COR-L47 (cell line): Measurements from ENCODE around the gene GPATCH2L.

Experiments
- DNase-seq: peaks from one replicate; lab custom pipeline; 2025; lab: John Stamatoyannopoulos, UW

The GPATCH2L gene

DNA sequence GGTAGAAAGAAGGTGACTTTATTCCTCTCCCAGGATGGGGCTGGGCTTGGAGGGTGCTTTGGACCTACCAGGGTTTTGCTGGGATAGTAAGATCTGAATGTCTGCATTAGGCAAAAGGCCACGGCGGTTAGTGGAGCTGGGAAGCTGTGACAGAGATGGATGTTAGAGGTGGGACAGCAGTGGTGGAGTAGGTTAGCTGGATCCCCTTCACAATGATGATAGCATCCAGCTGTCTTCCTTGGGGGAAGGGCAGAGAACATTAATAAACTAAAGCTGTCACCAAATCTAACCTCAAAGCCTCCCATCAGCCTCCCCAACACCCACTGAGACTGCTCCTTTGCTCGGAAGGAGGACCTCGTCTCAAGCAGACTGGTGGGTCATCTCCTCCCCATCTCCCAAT is 104.8 kb downstream of the GPATCH2L start:
- DNase-seq = no peak

DNA sequence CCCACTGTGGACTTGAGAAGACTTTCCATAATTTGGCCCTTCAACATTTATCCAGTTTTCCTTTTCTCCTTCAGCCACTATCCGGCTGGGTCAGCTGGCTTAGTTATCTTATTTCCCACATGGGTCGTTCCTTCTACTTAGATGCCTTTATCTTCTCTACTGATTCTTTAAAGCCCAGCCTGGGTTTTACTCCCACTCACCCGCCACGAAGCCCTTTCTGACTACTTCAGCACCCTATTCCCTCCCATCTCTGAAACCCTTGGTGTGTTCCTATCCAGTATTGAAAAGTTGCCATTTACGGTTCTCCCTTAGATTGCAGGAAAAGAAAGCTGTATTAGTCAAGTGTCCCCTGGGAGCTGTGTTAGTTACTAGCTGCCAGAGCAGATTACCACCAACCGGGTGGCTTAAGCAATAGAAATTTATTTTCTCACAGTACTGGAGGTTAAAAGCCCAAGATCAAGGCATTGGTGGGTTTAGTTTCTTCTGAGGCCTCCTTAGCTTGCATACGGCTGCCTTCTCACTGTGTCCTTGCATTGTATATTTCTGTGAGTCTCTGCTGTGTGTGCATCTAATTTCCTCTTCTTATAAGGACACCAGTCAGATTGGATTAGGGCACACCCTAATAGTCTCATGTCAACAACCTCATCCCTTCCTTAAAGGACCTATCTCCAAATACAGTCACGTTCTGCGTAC is 105.5 kb downstream of the GPATCH2L start:
- no peak for DNase-seq

DNA sequence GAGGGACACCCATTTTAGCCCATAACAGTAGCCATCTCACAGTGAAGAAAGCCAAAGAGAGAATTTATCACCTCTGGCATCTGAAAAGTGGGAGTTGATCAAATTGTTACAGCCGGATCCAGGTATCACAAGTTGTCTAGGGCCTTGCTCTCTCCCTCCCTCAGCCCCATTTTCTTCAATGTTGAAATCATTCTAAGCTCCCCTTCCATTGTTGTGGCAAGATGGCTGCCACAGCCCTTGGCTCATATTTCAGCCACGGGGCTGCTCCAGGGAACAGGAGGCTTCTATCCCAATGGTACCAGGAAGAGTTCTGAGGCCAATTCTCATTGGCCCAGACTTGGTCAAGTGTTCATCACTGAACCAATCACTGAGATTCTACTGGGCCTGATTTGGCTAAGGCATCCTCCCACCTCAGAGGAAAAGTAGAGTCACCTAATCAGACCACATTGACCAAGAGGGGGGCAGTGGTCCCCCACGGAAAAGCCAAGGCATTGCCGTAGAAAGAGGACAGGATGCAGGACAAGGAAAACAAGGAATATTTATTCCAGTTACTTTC is 106.2 kb downstream of the GPATCH2L start:
- no peak for DNase-seq

DNA sequence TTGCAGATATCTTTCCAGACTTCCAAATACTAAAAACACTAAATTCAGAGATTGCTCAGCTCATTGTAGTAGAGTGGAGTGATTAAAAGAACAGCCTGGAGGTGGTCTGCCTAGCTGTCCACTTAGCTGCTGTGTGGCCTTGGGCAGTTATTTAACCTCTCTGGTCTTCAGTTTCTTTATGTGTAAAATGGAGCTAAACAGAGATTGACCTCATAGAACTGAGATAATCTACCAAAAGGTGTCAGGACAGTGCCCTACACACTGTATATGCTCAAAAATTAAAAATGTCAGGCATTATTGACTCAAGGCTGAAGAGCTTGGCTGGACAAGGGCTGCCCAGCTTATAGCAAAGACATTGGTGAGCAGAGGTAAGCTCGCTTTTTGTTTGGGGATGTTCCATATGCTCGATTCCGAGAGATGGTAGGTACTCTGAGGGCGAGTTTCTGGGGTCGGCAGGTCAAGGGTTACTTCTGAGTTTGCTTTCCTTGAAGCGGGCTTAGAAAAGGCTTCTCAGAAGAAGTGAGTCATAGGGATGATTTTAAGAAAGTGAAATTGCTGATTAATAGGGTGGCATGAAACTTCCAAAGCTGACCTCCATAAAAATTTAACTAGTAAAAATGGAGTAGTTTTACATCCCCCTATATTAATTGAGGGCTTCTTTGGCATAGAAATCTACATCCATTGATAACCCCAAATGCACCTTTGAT is 107.5 kb downstream of the GPATCH2L start:
- DNase-seq = no peak

GRCh38 chr14:76260749-76261148 is 109.0 kb downstream of the GPATCH2L start:
- no peak for DNase-seq

DNA sequence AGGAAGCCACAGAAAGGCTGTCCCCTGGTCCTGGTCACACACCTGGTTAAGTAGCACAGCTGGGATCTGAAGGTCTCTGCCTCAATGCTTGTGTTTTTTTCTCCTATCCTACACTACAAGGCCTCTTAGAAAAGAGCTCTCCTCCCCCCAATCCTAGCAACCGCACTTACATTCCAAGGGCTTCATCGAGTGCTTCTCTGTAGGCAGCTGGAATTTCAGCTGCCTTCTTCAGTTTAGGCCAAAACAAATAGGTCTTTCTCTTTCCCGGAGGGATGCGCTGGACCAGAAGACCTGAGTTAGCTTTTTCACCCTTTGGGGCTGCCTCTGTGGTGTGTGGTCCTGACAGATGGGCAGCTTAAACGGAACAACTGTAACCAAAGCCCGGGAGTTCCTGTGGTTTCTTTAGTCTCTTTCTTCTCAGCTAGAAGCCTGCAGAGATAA is 109.7 kb downstream of the GPATCH2L start:
- no peak for DNase-seq

GRCh38 chr14:76262641-76263040 is 110.9 kb downstream of the GPATCH2L start:
- DNase-seq = no peak
